OCI-LY7 (cell line): ENCODE measurements around the gene CYP11A1. TPM values are rescaled to one million over a fixed set of nuclear protein-coding genes. Genes with fewer than 3 reads are reported as not detected.

Source experiments
- BruUV-seq: library from RNA; stranded (reverse); fragments of 400-500 nt; replicated peaks from 2 replicates; lab custom pipeline; 2021; lab: Mats Ljungman, UMichigan
- CTCF ChIA-PET: fragments of 300-600 bp; sonication (Branson Sonifier 250); formaldehyde crosslinking; loops from one replicate; lab custom pipeline; 2022; ENCODE audit warnings: antibody characterized with exemption; ENCODE audit not compliant: unreplicated experiment; lab: Charles Lee
- POLR2A ChIA-PET: fragments of 300-600 bp; sonication (Branson Sonifier 250); formaldehyde crosslinking; loops from one replicate; lab custom pipeline; 2022; ENCODE audit warnings: antibody characterized with exemption; lab: Charles Lee
- DNase-seq: peaks from one replicate; pipeline ENCODE4 v3.0.0-alpha.2; 2015; ENCODE audit warnings: low spot score
- H2AFZ ChIP-seq: fragments of 200-600 bp; sonication (generic), shearing (Covaris generic); 2 replicates; pipeline ENCODE4 v1.6.1; 2014; ENCODE audit warnings: mild to moderate bottlenecking, antibody characterized with exemption, low read length, moderate library complexity
- H3K27ac ChIP-seq: fragments of 200-600 bp; sonication (generic); 2 replicates; pipeline ENCODE4 v1.5.1; 2014; ENCODE audit warnings: mixed run types, low read depth, mild to moderate bottlenecking, moderate library complexity, low read length, inconsistent platforms; ENCODE audit not compliant: poor library complexity, severe bottlenecking
- H3K36me3 ChIP-seq: fragments of 200-600 bp; sonication (generic); 2 replicates; pipeline ENCODE4 v1.6.1; 2014; ENCODE audit warnings: mild to moderate bottlenecking, antibody characterized with exemption, low read length, moderate library complexity, mixed read lengths; ENCODE audit not compliant: insufficient read depth
- H3K4me1 ChIP-seq: fragments of 200-600 bp; sonication (generic); 2 replicates; pipeline ENCODE4 v1.5.1; 2014; ENCODE audit warnings: mild to moderate bottlenecking, low read length; ENCODE audit not compliant: insufficient read depth, poor library complexity, severe bottlenecking
- H3K4me2 ChIP-seq: fragments of 200-600 bp; sonication (generic); 2 replicates; pipeline ENCODE4 v1.6.1; 2014; ENCODE audit warnings: mild to moderate bottlenecking, low read length
- H3K4me3 ChIP-seq: fragments of 200-600 bp; sonication (generic); 2 replicates; pipeline ENCODE4 v1.5.1; 2014; ENCODE audit warnings: mild to moderate bottlenecking, low read depth, low read length; ENCODE audit not compliant: poor library complexity, severe bottlenecking
- H3K79me2 ChIP-seq: fragments of 200-600 bp; sonication (generic); 2 replicates; pipeline ENCODE4 v1.6.1; 2016; ENCODE audit warnings: low read depth, mild to moderate bottlenecking, low read length, moderate library complexity, mixed read lengths; ENCODE audit not compliant: insufficient read depth
- H3K9me2 ChIP-seq: fragments of 200-600 bp; sonication (generic); 2 replicates; pipeline ENCODE4 v1.6.1; 2016; ENCODE audit warnings: mild to moderate bottlenecking, low read length, mixed read lengths; ENCODE audit not compliant: insufficient read depth
- H3K9me3 ChIP-seq: fragments of 200-600 bp; sonication (generic); 2 replicates; pipeline ENCODE4 v1.6.1; 2014; ENCODE audit warnings: mild to moderate bottlenecking, mixed run types, low read length, mixed read lengths
- H4K20me1 ChIP-seq: fragments of 200-600 bp; sonication (generic); 2 replicates; pipeline ENCODE4 v1.6.1; 2014; ENCODE audit warnings: mild to moderate bottlenecking, antibody characterized with exemption, low read length, moderate library complexity, mixed read lengths; ENCODE audit not compliant: insufficient read depth
- CTCF ChIP-seq: fragments of 200-600 bp; sonication (generic); conservative IDR thresholded peaks from 2 replicates; pipeline ENCODE4 v1.5.1; 2014; ENCODE audit warnings: mild to moderate bottlenecking, antibody characterized with exemption, low read length, moderate library complexity, mixed read lengths
- EZH2phosphoT487 ChIP-seq: fragments of 200-600 bp; sonication (generic); IDR thresholded peaks from 2 replicates; pipeline ENCODE4 v1.6.1; 2018; ENCODE audit warnings: low read depth, borderline replicate concordance, mild to moderate bottlenecking, mixed run types, antibody characterized with exemption, low read length, moderate library complexity, mixed read lengths
- intact Hi-C: fragments of 100-400 bp; cut with micrococcal nuclease; formaldehyde crosslinking; loops from one replicate; pipeline ENCODE4 v1.10.0; 2022; ENCODE audit not compliant: unreplicated experiment
- total RNA-seq, 2 experiments: library from RNA; depleted of rRNA in 1 of 2; stranded (reverse); fragments of >200 nt in 1 of 2; shearing (Covaris generic) in 1 of 2; gene quantifications; 2 replicates each; pipeline ENCODE4 v1.2.3, GENCODE V29; 2014 to 2022

The CYP11A1 gene
- total RNA-seq, 2 experiments from 2014 or later, result not detected

GRCh38 chr15:74293021-74293810, 74.2 kb downstream of the CYP11A1 start:
- BruUV-seq, result no TSS peak
- H2AFZ ChIP-seq, result no peak overlapping the region
- no peaks in the 10 kb centered on the region for H3K79me2 ChIP-seq
- POLR2A ChIA-PET, result no interaction called here
- TF ChIP-seq EZH2phosphoT487 (no peak), CTCF (no peak)
- no peaks in the 10 kb centered on the region for H3K36me3 ChIP-seq
- intact Hi-C loops, result no loop called here
- H3K4me2 ChIP-seq, result no peak overlapping the region
- H3K4me1 ChIP-seq, result no peaks in the 10 kb centered on the region
- H4K20me1 ChIP-seq, result no peaks in the 10 kb centered on the region
- no peak overlapping the region for H3K4me3 ChIP-seq
- no peaks in the 10 kb centered on the region for H3K9me2 ChIP-seq
- H3K27ac ChIP-seq, result no peak overlapping the region
- no peaks in the 10 kb centered on the region for H3K9me3 ChIP-seq
- no peak for DNase-seq
- CTCF ChIA-PET, result no interaction called here

- ChIA-PET CTCF (no interaction called here), POLR2A (no interaction called here)
- H3K9me3 ChIP-seq, result no peaks in the 10 kb centered on the region
- no peak overlapping the region for H3K4me2 ChIP-seq
- intact Hi-C loops, result no loop called here
- no TSS peak for BruUV-seq
- no peaks in the 10 kb centered on the region for H3K9me2 ChIP-seq
- TF ChIP-seq EZH2phosphoT487 (no peak), CTCF (no peak)
- H3K4me1 ChIP-seq, result no peaks in the 10 kb centered on the region
- H3K27ac ChIP-seq, result no peak overlapping the region
- DNase-seq, result peak; percentile 69
- H2AFZ ChIP-seq, result no peak overlapping the region
- no peak overlapping the region for H3K4me3 ChIP-seq
- H3K36me3 ChIP-seq, result no peaks in the 10 kb centered on the region
- H3K79me2 ChIP-seq, result no peaks in the 10 kb centered on the region
- H4K20me1 ChIP-seq, result no peaks in the 10 kb centered on the region
Measured at GRCh38 chr15:74291101-74292071, 76.1 kb downstream of the CYP11A1 start.
